NCI-H1417 (cell line): ENCODE results near the gene GIGYF2.

Experiments used
- DNase-seq, 3 experiments: peaks; one replicate each; lab custom pipeline; 2025; lab: John Stamatoyannopoulos, UW

The GIGYF2 gene

GRCh38 chr2:232880764-232881351 lies 183.7 kb downstream of the GIGYF2 start:
- DNase-seq = no peak

- no peak for DNase-seq
Observed at GRCh38 chr2:232882085-232882484, 185.0 kb downstream of the GIGYF2 start.

- no peak for DNase-seq
Observed at GRCh38 chr2:232882505-232883115, 185.5 kb downstream of the GIGYF2 start.

- DNase-seq = no peak
Observed at GRCh38 chr2:232883116-232883721, 186.1 kb downstream of the GIGYF2 start.

GRCh38 chr2:232884001-232884421 lies 186.9 kb downstream of the GIGYF2 start:
- no peak for DNase-seq

- no peak for DNase-seq
Observed at GRCh38 chr2:232884549-232885263, 187.6 kb downstream of the GIGYF2 start.

- no peak for DNase-seq
Observed at GRCh38 chr2:232885264-232885961, 188.3 kb downstream of the GIGYF2 start.

GRCh38 chr2:232886176-232886575 lies 189.0 kb downstream of the GIGYF2 start:
- no peak for DNase-seq

GRCh38 chr2:232886632-232887031 lies 189.5 kb downstream of the GIGYF2 start:
- no peak for DNase-seq

GRCh38 chr2:232887171-232887850 lies 190.2 kb downstream of the GIGYF2 start:
- DNase-seq = no peak

- no peak for DNase-seq
Observed at GRCh38 chr2:232888099-232888836, 191.1 kb downstream of the GIGYF2 start.

- DNase-seq = no peak
Observed at GRCh38 chr2:232888839-232889529, 191.9 kb downstream of the GIGYF2 start.

GRCh38 chr2:232889876-232890401 lies 192.8 kb downstream of the GIGYF2 start:
- no peak for DNase-seq

- no peak for DNase-seq
Observed at GRCh38 chr2:232890536-232890895, 193.4 kb downstream of the GIGYF2 start.

- DNase-seq = peak; percentile 55 to 78 (median 58)
Observed at GRCh38 chr2:232890896-232891601, 193.9 kb downstream of the GIGYF2 start.

GRCh38 chr2:232891621-232892071 lies 194.5 kb downstream of the GIGYF2 start:
- DNase-seq = peak in 1 of 3 experiments; percentile 52

- no peak for DNase-seq
Observed at GRCh38 chr2:232892221-232892620, 195.1 kb downstream of the GIGYF2 start.

GRCh38 chr2:232892843-232893242 lies 195.7 kb downstream of the GIGYF2 start:
- no peak for DNase-seq

- DNase-seq = no peak
Observed at GRCh38 chr2:232893834-232894233, 196.7 kb downstream of the GIGYF2 start.
